Activated B cell treated with CpG ODN at 0.5 μM for 24 hours (primary cell): ENCODE data around the gene LSAMP. TPM values are rescaled to one million over a fixed set of nuclear protein-coding genes. Genes with fewer than 3 reads are reported as not detected.

Source experiments
- ATAC-seq: fragments of 200-7000 bp; cut with Tn5 transposase; one replicate; pipeline ENCODE4 v1.10.0; 2021; ENCODE audit warnings: low read depth, mild to moderate bottlenecking, moderate library complexity
- CTCF ChIA-PET: fragments of 350-600 bp; sonication (Branson Sonifier 250); formaldehyde crosslinking; loops from one replicate; lab custom pipeline; 2021; ENCODE audit warnings: antibody characterized with exemption; lab: Charles Lee
- POLR2A ChIA-PET: fragments of 350-600 bp; sonication (Branson Sonifier 250); formaldehyde crosslinking; loops from one replicate; lab custom pipeline; 2021; ENCODE audit warnings: antibody characterized with exemption; lab: Charles Lee
- DNase-seq: peaks from one replicate; pipeline ENCODE4 v3.0.0; 2022
- H3K27ac Mint-ChIP-seq: one replicate; pipeline ENCODE4 v1.8.0; 2020; ENCODE audit warnings: mixed read lengths
- H3K27me3 Mint-ChIP-seq: one replicate; pipeline ENCODE4 v1.8.0; 2021; ENCODE audit warnings: mixed read lengths
- H3K36me3 Mint-ChIP-seq: one replicate; pipeline ENCODE4 v1.8.0; 2021; ENCODE audit warnings: low read depth, mixed read lengths
- H3K4me1 Mint-ChIP-seq: one replicate; pipeline ENCODE4 v1.8.0; 2021; ENCODE audit warnings: mixed read lengths
- H3K4me3 Mint-ChIP-seq: one replicate; pipeline ENCODE4 v1.8.0; 2020; ENCODE audit warnings: mild to moderate bottlenecking, mixed read lengths
- H3K9me3 Mint-ChIP-seq: one replicate; pipeline ENCODE4 v1.8.0; 2020; ENCODE audit warnings: mixed read lengths
- CTCF ChIP-seq: fragments of 200-600 bp; IDR thresholded peaks from one replicate; pipeline ENCODE4 v1.8.0; 2022; ENCODE audit warnings: antibody characterized with exemption, mild to moderate bottlenecking
- intact Hi-C: fragments of 100-400 bp; cut with micrococcal nuclease; formaldehyde crosslinking; loops from one replicate; pipeline ENCODE4 v1.15.1; 2024
- total RNA-seq: library from RNA; stranded (reverse); gene quantifications from 2 replicates; pipeline ENCODE4 v1.2.3, GENCODE V29; 2022

The LSAMP gene
- total RNA-seq, 1 donor from 2014 or later = 0.16 TPM

- ATAC-seq (no peak), DNase-seq (no peak)
- TF ChIP-seq CTCF = no peak
- Mint-ChIP-seq H3K27ac (no peak overlapping the region), H3K36me3 (no peaks in the 10 kb centered on the region), H3K27me3 (no peaks in the 10 kb centered on the region), H3K9me3 (peaks cover 4% of the 10 kb centered on the region), H3K4me1 (no peaks in the 10 kb centered on the region), H3K4me3 (no peak overlapping the region)
- POLR2A ChIA-PET = no interaction called here
- CTCF ChIA-PET = no interaction called here
- intact Hi-C loops = no loop called here
These were observed 21.9 kb downstream of the LSAMP start for GRCh38 chr3:116423374-116423773.

- POLR2A ChIA-PET = no interaction called here
- DNase-seq = no peak
- H3K9me3 Mint-ChIP-seq = peaks cover 4% of the 10 kb centered on the region
- no peaks in the 10 kb centered on the region for H3K36me3 Mint-ChIP-seq
- intact Hi-C loops = no loop called here
- CTCF ChIA-PET = no interaction called here
- H3K27ac Mint-ChIP-seq = no peak overlapping the region
- H3K4me3 Mint-ChIP-seq = no peak overlapping the region
- TF ChIP-seq CTCF = no peak
- no peak for ATAC-seq
- no peaks in the 10 kb centered on the region for H3K27me3 Mint-ChIP-seq
- H3K4me1 Mint-ChIP-seq = no peaks in the 10 kb centered on the region
These were observed 28.1 kb downstream of the LSAMP start for GRCh38 chr3:116417151-116417550.

- no peak for TF ChIP-seq CTCF
- Mint-ChIP-seq H3K4me3 (no peak overlapping the region), H3K4me1 (no peaks in the 10 kb centered on the region), H3K9me3 (peaks cover 4% of the 10 kb centered on the region), H3K27me3 (no peaks in the 10 kb centered on the region), H3K27ac (no peak overlapping the region), H3K36me3 (no peaks in the 10 kb centered on the region)
- ChIA-PET CTCF (no interaction called here), POLR2A (no interaction called here)
- intact Hi-C loops = no loop called here
- no peak for ATAC-seq
- no peak for DNase-seq
These were observed 32.0 kb downstream of the LSAMP start for GRCh38 chr3:116413319-116413718.

- no peak for TF ChIP-seq CTCF
These were observed 36.8 kb downstream of the LSAMP start for GRCh38 chr3:116408473-116408872.

GRCh38 chr3:116405231-116405630, 40.1 kb downstream of the LSAMP start:
- no peaks in the 10 kb centered on the region for H3K4me1 Mint-ChIP-seq
- ATAC-seq (no peak), DNase-seq (no peak)
- H3K36me3 Mint-ChIP-seq = no peaks in the 10 kb centered on the region
- ChIA-PET POLR2A (no interaction called here), CTCF (no interaction called here)
- peaks cover 2% of the 10 kb centered on the region for H3K9me3 Mint-ChIP-seq
- no peaks in the 10 kb centered on the region for H3K27me3 Mint-ChIP-seq
- intact Hi-C loops = no loop called here
- no peak for TF ChIP-seq CTCF
- H3K27ac Mint-ChIP-seq = no peak overlapping the region
- no peak overlapping the region for H3K4me3 Mint-ChIP-seq

More at GRCh38 chr3:116408473-116408872, 36.8 kb downstream of the LSAMP start:
- ATAC-seq (no peak), DNase-seq (no peak)
- H3K9me3 Mint-ChIP-seq = peaks cover 4% of the 10 kb centered on the region
- CTCF ChIA-PET = no interaction called here
- no peak overlapping the region for H3K27ac Mint-ChIP-seq
- no peaks in the 10 kb centered on the region for H3K4me1 Mint-ChIP-seq
- intact Hi-C loops = no loop called here
- H3K4me3 Mint-ChIP-seq = no peak overlapping the region
- POLR2A ChIA-PET = no interaction called here
- H3K27me3 Mint-ChIP-seq = no peaks in the 10 kb centered on the region
- H3K36me3 Mint-ChIP-seq = no peaks in the 10 kb centered on the region
